ENCODE results near the gene IRF8. TPM values are rescaled to one million over a fixed set of nuclear protein-coding genes. Genes with fewer than 3 reads are reported as not detected.
"Not testable (repeated sequence)": the region's sequence is repeated elsewhere in the genome, so short reads cannot be mapped to it uniquely, and the experiment has no call there.

IRF8 gene
- total RNA-seq, 1 donor from 2014 or later: 112 TPM

DNA sequence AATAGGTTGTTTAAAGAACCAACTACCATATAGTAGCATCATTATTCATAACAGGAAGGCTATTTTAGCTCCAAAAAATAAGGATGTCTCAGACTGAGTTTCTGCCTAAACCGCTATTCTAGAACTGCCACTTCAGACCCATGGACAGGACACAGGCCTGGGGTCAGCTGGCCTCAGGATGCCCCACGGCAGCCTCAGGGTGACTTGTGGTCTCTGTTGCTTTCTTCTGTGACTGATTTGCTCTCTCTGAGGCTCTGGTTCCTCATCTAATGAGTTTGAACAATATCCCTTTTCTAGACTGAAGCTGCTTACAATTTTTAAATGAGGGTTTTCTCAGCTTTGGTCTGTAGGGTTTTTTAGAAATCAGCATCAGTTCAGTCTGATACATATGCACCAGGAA is 31.8 kb upstream of the IRF8 start:
- no peak for DNase-seq (ENCODE audit: low spot score)

DNA sequence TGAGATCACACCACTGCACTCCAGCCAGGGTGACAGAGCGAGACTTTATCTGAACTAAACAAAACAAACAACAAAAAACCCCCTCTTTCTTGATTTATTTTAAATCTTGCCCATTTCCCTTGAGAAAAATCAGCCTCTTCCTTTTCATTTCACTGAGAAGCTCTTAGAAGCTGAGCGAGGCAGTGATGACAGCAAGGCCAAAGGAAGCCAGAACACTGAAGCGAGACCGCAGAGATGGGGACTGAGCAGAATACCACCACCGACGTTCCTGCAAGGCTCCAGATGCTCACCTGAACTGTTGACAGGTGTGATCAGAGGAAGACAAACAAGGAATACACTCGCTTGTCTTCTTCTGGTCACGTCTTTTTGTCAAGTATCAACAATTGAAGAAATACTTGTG is 30.5 kb upstream of the IRF8 start:
- DNase-seq (ENCODE audit: low spot score): no peak

DNA sequence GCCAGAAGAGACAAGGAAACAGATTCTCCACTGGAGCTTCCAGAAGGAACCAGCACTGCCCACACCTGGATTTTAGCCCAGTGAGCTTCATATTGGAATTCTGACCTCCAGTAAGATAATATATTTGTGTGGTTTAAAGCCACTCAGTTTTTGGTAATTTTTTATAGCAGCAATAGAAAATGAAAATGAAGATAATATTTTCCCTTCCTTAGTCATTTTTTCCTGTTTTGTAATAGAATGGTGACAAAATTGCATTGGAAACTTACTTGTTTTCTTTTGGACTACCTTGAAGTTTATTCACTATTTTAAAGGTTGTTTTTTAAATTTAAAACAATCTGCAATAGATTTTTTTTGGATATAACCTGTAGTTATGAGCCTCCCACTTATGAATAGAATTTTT is 29.8 kb upstream of the IRF8 start:
- no peak for DNase-seq (ENCODE audit: low spot score)

DNA sequence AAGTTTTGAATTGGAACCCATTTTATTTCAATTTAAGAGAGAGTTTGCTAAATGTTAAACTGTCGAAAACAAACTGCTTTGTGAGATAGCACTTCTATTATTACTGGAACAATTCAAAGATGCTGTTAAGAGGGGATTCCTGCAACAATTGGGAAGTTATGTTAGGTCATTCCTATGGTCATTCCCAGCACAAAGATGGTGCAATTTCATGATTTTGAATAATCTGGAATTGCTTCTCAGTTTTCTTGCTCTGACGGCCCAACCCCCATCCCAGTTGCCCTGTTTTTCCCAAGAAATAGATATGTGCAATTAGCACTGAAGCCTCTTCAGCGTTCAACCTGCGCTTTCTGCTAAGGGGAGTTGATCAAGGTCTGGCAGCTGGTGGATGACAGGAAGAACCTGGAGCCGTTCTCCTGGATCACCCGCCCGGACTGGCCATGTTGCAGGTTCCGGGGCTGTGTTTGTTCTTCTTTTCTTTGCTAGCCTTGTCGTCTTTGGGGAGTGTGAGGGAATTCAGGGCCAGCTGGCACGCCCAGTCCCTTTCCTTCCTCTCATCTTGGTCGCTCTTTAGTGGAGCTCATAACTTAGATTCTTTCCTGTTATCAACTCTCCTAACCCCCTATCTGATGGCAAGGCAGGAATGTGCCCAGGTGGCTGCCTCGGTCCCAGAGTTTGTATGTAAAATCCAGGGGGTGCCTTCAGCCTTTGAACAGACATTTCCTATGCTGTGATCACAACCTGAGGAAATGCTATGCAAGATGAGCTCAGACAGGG is 29.0 kb upstream of the IRF8 start:
- no peak for DNase-seq (ENCODE audit: low spot score)

DNA sequence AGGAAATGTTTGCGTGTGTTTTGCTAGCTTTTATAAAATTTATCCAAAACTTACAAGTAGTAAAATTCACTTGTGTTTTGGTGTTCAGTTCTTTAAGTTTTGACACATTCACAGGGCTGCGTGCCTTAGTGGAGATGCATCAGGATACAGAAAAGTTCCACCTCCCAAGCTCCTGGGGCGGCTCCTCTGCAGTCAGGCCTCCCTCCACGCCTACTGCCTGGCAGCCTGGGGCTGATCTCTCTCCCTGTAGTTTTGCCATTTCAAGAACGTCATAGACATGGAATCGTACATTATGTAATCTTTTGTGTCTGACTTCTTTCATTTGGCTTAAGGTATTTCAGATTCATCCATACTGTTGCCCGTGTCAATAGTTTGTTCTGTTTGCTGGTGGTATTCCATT is 27.2 kb upstream of the IRF8 start:
- no peak for DNase-seq (ENCODE audit: low spot score)

DNA sequence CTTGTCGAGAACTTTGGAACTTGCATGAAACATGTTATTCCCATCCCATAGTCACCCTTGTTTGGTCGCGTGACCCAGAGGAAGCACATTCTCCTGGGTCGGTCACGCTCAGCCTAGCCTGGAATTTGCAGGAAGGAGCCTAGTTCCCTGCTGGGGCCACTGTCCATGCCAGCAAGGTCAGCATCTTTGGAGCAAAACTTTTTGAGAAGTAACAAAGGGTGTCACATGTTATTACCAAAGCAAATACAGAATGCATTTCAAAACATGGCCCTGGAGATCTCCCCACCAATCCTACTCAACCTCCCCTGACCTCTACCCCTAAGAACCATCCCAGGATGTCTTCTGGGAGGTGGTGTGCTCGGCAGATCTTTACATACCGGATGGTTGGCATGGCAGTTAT is 26.2 kb upstream of the IRF8 start:
- DNase-seq (ENCODE audit: low spot score): no peak

DNA sequence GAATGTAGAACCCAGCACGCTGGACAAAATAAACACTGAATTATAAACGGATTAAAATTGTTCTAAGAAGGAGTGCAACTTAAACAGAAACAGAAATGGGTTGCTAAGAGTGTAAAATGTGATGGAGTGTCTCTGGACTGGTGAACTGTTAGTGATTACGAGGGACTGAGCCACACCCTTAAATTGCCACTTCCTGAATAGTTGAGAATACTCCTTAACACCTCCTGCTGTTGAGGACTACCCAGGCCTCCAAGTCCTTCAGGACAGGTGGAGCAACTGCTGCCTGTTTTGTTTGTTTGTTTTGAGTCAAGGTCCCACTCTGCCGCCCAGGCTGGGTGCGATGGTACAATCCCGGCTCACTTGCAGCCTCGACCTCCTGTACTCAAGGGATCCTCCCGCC is 25.8 kb upstream of the IRF8 start:
- DNase-seq (ENCODE audit: low spot score): no peak

DNA sequence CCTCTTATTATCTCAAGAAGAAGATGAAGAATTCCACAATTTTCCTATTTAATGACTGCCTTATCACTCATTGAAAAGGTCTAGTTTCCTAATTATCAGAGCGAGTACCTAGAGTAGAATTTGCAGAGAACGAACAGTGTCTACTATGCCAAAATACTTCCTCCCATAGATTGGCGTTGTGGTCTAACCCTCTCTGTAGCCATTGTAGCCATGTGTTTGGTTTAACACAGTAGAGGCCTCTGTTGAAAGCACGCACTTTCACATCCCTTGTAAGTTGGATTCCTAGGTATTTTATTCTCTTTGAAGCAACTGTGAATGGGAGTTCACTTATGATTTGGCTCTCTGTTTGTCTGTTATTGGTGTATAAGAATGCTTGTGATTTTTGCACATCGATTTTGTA is 24.9 kb upstream of the IRF8 start:
- DNase-seq (ENCODE audit: low spot score): not testable (repeated sequence)

DNA sequence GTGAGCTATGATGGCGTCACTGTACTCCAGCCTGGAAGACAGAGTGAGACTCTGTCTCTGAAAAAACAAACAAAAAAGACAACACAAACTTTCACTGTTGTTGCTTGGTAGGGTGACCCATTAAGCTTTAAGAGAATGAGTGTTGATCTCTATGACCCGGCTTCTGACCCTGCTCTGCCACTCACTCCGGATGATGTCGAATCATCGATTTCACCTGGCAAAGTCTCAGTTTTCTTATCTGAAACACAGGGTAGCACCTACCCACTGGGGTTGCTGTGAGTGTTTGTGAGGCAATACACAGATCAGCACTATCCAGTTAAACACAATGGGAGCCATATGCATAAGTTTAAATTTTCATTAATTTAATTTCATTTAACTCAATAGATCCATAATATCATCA is 20.6 kb upstream of the IRF8 start:
- no peak for DNase-seq (ENCODE audit: low spot score)

DNA sequence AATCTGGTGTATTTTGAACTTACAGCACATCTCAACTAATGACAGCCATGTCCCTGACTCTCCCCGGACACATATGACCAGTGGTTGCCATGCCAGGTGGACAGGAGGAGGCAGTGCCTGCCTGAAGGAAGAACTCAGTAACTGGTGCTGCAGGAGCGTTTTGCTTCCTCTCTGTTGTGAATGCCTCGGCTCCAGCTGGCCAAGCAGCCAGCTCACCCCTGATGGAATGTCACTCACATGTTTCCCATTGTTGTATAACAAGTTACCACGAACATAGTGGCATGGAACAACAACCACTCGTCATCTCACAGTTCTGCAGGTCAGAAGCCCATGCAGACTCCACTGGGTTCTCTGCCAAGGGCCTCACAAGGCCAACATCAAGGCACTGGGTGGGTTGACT is 20.1 kb upstream of the IRF8 start:
- no peak for DNase-seq (ENCODE audit: low spot score)

DNA sequence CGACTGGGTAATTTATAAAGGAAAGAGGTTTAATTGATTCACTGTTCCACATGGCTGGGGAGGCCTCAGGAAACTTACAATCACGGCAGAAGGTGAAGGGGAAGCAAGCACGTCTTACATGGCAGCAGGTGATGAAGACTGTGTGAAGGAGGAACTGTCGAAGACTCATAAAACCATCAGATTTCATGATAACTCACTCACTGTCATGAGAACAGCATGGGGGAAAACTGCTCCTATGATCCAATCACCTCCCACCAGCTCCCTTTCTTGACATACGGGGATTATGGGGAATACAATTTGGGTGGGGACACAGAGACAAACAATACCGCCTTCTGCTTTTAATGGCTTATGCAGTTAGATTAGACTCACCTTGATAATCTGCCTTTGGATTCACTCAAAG is 19.4 kb upstream of the IRF8 start:
- no peak for DNase-seq (ENCODE audit: low spot score)

DNA sequence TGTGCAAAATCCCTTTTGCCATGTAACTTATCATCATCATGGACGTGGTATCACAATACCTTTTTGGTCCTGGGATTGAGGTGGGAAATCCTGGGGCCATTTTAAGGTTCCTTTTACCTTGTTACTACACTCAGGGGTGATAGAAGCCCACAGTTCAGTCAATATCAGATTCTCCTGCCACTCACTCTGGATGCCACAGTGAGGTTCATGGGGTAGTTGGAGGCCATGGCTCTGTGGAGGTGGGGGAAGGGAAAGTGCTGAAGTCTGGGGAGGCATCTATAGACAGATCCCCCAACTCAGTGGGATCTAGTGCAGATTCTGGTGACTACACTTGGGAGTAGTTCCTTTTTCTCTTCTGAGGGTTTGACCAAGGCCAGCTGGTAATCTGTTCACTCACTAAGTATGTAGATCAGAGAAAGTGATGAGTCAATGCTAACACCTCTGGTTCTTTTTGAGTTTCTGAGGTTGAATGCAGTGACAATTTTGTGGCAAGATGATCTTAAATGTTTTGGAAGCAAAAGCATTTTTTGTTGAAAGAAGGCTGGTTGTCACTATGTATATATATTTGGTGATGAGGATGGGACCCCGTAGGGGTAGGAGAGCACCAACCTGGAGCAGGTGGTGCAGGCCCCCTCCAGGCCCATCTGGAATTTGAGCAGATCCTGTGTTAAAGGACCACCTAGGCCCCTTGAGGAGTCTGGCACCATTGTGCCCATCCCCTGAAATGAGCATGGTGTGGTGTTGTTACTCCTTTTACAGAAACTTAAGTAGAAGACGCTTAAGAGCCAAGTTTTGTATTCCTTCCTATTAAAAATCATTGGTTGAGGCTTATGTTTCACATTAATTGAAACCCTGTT is 18.8 kb upstream of the IRF8 start:
- DNase-seq (ENCODE audit: low spot score): no peak

DNA sequence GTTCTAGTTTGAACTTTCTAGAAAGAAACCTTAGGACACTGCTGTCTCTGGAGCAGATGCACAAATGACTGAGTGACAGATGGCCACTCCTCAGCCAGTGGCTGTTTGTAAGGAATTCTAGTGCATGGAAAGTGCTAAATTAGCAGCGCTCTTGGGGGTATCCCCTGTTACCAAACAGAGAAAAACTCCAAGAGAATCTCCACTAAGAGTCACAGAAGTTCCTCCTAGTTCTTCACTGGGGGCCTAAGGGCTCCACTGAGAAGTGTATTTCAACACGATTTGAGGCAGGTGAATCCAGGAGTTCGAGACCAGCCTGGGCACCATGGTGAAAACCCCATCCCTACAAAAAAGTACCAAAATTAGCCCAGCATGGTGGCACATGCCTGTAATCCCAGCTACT is 18.1 kb upstream of the IRF8 start:
- no peak for DNase-seq (ENCODE audit: low spot score)

DNA sequence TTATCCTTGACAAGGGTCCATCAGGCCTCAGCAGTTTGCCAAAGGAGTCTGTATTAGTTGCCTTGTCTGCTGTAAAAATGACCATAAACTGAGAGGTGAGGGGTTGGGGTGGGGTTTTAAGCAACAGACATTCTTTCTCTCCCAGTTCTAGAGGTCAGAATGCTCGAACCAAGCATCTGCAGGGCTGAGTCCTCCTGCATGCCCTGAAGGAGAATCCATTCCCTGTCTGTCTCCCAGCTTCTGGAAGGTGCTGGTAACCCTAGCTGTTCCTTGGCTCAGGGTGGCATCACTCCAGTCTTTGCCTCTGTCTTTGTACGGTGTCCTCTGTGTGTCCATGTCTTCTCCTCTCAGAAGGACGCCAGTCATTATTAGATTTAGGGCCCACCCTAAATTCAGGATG is 17.5 kb upstream of the IRF8 start:
- DNase-seq (ENCODE audit: low spot score): no peak

DNA sequence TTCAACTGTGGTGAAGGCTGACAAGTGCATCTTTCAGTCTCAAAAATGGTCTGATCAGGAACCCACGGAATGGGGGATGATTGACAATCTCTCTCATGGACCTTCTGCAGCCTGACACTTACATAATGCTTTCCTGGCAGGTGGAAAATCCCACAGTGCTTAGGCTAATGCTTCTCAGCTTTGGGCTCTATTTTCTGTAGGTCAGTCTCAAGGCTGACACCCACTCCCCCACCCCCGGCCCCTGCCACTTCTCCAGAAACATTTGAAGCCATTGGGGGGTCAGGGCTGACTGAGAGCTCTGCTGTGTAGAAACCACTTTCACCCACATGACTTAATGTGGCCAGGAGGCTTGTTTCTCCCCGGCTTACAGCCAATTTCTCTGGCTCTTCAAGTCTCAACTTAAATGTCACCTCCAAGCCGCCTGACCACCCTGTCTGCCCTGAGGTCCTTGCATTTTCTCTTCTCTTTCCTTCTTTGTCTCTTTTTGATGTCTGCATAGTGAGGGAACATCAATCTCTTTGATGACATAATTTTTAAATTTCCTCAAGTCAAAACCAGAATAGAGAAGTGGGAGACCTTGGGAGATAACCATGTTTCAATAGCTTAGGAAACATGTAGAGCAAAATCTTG is 16.7 kb upstream of the IRF8 start:
- DNase-seq (ENCODE audit: low spot score): no peak

DNA sequence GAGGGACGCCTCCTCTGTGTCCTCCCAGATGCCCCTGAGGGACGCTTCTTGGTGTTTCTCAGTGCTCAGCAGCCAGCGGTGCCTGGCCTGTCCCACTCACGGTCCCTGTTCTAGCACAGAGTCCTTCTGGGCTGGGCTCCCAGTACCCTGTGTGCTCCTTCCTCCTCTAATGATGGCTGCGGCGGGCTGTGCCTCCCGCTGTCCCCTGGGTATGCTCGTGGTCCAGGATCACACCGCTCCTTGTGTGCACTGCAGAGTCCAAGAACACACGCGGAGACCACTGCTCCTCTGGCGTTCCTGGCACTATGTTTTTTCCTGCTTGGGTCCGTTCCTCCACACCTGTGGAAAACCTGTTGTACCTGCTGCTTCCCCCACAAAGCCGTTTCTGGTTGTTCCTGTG is 15.1 kb upstream of the IRF8 start:
- DNase-seq (ENCODE audit: low spot score): no peak

DNA sequence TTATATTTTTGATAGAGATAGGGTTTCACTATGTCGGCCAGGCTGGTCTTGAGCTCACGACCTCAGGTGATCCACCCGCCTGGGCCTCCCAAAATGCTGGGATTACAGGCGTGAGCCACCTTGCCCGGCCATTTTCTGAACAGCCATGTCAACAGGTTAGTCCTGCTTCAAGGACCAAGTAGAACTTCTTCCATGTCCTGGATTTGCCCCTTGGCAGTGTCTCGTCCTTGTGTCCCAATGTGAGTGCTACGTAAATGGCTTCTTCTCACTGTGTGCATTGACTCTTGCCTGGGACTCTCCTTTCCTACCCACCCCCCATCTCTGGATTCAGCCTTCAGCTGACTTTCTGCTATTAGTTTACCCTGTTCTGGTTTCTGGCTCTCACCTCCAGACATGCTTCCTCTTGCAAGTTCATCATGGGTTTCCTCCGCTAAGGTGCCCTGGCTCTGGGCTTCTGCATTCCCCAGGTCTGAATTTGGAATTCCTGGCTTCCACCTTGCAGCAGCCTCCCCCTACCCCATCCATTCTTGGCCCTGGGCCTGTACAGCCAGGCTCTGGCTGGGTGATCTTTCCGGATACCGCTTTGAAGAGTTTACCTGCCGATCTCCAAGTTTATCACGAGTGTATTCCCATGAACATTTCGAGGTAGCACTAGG is 14.0 kb upstream of the IRF8 start:
- DNase-seq (ENCODE audit: low spot score): no peak

DNA sequence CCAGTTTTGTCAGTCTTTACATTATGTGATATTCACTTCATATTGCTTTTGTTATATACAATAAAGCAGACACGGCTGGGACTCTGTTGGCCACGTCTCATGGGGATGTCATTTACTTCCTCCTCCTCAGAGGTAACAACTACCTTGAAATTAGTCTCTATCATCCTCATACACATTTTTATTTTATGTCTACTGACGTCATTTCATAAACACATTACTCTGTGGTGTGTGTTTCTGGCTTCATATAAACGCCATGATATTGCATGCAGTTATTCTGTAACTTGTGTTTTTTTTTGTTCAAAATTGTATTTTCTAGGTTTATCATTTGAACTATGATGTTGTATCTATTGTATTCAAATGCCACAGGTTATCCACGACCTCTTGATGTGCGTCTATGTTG is 13.4 kb upstream of the IRF8 start:
- DNase-seq (ENCODE audit: low spot score): no peak

DNA sequence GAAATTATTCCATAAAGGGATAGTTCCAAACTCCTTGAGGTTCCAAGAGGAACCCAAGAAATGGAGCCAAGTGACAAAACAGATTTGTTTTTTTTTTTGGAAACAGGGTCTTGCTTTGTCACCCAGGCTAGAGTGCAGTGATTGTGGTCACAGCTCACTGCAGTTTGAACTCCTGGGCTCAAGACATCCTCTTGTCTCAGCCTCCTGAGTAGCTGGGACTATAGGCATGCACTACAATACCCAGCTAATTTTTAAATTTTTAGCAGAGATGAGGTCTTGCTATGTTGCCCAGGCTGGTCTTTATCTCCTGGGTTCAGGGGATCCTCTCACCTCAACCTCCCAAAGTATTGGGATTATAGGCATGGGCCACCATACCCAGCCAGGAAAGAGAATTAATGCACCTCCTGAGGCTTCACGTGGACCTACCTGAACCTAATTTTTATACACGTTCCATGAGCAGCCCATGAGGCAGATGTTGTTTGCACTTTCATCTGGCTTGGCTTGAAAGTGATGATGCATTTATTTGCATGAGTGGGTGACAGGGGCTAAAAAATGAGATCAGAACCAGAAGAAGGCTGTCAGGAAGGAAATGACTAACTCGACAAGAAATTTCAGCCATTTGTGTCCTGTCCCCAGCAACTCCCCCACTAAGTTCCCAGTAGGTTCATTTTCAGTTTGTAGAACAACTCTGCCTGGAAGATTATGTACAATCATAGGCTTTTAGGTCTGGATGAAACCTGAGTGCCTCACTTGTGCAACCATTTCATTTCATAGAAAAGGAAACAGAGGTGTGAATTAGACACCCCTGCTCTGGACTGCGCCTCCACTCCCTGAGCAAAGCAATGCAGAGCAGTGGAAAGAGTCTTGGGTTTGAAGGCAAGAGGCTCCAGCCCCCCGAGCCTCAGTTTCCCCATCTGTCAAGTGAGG is 10.3 kb upstream of the IRF8 start:
- no peak for DNase-seq (ENCODE audit: low spot score)

DNA sequence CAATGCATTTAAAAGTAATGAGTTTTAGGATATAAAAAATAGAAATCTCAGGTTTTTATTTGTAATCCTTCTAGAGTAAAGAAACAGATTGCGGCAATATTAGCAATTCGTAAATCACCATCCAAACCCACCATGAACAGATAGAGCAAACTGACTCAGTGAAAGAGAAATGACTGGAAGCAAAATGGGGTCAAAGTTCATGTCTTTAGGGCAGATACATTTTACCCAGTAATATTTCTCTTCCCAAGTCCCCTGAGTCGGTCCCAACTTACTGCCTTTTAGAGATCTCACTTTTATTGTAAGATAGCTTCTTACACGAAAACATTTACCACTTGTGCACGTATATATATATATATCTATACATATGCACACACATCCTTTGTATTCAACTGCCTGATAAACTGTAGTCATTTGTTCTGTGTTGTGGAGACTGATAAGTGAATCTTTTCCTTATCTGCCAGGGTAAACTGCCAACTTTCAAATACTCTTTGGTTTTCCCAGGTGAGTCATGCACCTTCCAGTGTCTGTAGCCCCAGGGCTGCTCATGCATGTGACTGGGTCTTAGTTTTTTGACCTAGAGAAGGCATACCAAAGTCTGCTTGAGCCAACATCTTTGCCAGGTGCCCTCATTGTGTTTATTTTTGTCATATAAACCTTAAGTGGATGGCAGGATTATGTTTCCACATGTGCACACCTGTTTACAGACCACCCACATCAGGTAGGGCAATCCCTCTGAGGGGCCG is 7.8 kb upstream of the IRF8 start:
- no peak for DNase-seq (ENCODE audit: low spot score)

All from mesenteric fat pad (tissue), 1 donor.